ENCODE measurements around the gene OSBPL5.

Gene OSBPL5

GRCh38 chr11:3175194-3175593 lies 10.1 kb upstream of the OSBPL5 start:
- Histone ChIP-seq H3K27ac (no peak overlapping the region), H3K27me3 (no peaks in the 10 kb centered on the region), H3K9me3 (peaks cover 0 to 12% (median 0%) of the 10 kb centered on the region in 3 donors), H3K36me3 (no peaks in the 10 kb centered on the region), H3K4me3 (no peak overlapping the region), H3K4me1 (peaks cover 0 to 5% (median 3%) of the 10 kb centered on the region in 4 donors)
- DNase-seq: peak in 1 of 2 donors; percentile 37
- intact Hi-C loops (cut with DNase I; ENCODE audit: low total_unique reads): no loop called here
- TF ChIP-seq, protein P1, sequence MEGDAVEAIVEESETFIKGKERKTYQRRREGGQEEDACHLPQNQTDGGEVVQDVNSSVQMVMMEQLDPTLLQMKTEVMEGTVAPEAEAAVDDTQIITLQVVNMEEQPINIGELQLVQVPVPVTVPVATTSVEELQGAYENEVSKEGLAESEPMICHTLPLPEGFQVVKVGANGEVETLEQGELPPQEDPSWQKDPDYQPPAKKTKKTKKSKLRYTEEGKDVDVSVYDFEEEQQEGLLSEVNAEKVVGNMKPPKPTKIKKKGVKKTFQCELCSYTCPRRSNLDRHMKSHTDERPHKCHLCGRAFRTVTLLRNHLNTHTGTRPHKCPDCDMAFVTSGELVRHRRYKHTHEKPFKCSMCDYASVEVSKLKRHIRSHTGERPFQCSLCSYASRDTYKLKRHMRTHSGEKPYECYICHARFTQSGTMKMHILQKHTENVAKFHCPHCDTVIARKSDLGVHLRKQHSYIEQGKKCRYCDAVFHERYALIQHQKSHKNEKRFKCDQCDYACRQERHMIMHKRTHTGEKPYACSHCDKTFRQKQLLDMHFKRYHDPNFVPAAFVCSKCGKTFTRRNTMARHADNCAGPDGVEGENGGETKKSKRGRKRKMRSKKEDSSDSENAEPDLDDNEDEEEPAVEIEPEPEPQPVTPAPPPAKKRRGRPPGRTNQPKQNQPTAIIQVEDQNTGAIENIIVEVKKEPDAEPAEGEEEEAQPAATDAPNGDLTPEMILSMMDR (IDR thresholded peaks at IDR 0.05): no peak

GRCh38 chr11:3174387-3174786 lies 9.3 kb upstream of the OSBPL5 start:
- Histone ChIP-seq H3K4me3 (no peak overlapping the region), H3K4me1 (peaks cover 0 to 11% (median 8%) of the 10 kb centered on the region in 4 donors), H3K27ac (no peak overlapping the region), H3K9me3 (peaks cover 0 to 12% (median 0%) of the 10 kb centered on the region in 3 donors), H3K36me3 (no peaks in the 10 kb centered on the region), H3K27me3 (no peaks in the 10 kb centered on the region)
- DNase-seq: no peak
- intact Hi-C loops (cut with DNase I; ENCODE audit: low total_unique reads): loop anchor here (5.0 kb wide), 1 partner anchor 43 kb away; the partner anchor contains the start of gene MRGPRG
- TF ChIP-seq, protein P1 (IDR thresholded peaks at IDR 0.05): no peak

- no peaks in the 10 kb centered on the region for H3K36me3 ChIP-seq
- DNase-seq: peak in 1 of 2 donors; percentile 1
- H3K27me3 ChIP-seq: no peaks in the 10 kb centered on the region
- H3K27ac ChIP-seq: no peak overlapping the region
- peaks cover 0 to 17% (median 13%) of the 10 kb centered on the region in 4 donors for H3K4me1 ChIP-seq
- intact Hi-C loops (cut with DNase I; ENCODE audit: low total_unique reads): loop anchor here (5.0 kb wide), 1 partner anchor 44 kb away; the partner anchor contains the start of gene MRGPRG
- TF ChIP-seq, protein P1 (IDR thresholded peaks at IDR 0.05): no peak
- no peak overlapping the region for H3K4me3 ChIP-seq
- H3K9me3 ChIP-seq: peaks cover 0 to 12% (median 0%) of the 10 kb centered on the region in 3 donors
Observed at GRCh38 chr11:3173795-3174194, 8.7 kb upstream of the OSBPL5 start.

- TF ChIP-seq, protein P1 (IDR thresholded peaks at IDR 0.05): no peak
- Histone ChIP-seq H3K27ac (no peak overlapping the region), H3K27me3 (no peaks in the 10 kb centered on the region), H3K4me1 (peaks cover 0 to 18% (median 15%) of the 10 kb centered on the region in 4 donors), H3K9me3 (peaks cover 0 to 10% (median 0%) of the 10 kb centered on the region in 3 donors), H3K36me3 (no peaks in the 10 kb centered on the region), H3K4me3 (no peak overlapping the region)
- peak in 1 of 2 donors; percentile 60 for DNase-seq
- intact Hi-C loops (cut with DNase I; ENCODE audit: low total_unique reads): loop anchor here (5.0 kb wide), 1 partner anchor 45 kb away; the partner anchor contains the start of gene MRGPRG
Observed at GRCh38 chr11:3171931-3172560, 6.9 kb upstream of the OSBPL5 start.

- Histone ChIP-seq H3K9me3 (peaks cover 0 to under 1% (median 0%) of the 10 kb centered on the region in 3 donors), H3K27me3 (no peaks in the 10 kb centered on the region), H3K4me3 (no peak overlapping the region), H3K4me1 (peaks cover 0 to 18% (median 17%) of the 10 kb centered on the region in 4 donors), H3K27ac (peak overlapping the region; percentile 70 to 82), H3K36me3 (no peaks in the 10 kb centered on the region)
- intact Hi-C loops (cut with DNase I; ENCODE audit: low total_unique reads): loop anchor here (5.0 kb wide), 1 partner anchor 46 kb away; the partner anchor contains the start of gene MRGPRG
- peak in 1 of 2 donors; percentile 64 for DNase-seq
- TF ChIP-seq, protein P1 (IDR thresholded peaks at IDR 0.05): no peak
Observed at GRCh38 chr11:3170756-3171650, 5.9 kb upstream of the OSBPL5 start.

All from tibial artery (tissue), 4 donors.